Activated T-helper 1 cell treated with anti-CD3 and anti-CD28 coated beads, Interleukin-2, amount 50 U/mL, for 16 hours (primary cell): ENCODE measurements around the gene PYHIN1.

Experiments
- DNase-seq, 2 donors: peaks; one replicate each; pipeline ENCODE4 v3.0.0-alpha.2; 2020; ENCODE audit warnings: low read depth in 1 of 2, low spot score in 1 of 2

PYHIN1 gene

GRCh38 chr1:159014003-159014571, 82.7 kb downstream of the PYHIN1 start:
- no peak for DNase-seq

DNA sequence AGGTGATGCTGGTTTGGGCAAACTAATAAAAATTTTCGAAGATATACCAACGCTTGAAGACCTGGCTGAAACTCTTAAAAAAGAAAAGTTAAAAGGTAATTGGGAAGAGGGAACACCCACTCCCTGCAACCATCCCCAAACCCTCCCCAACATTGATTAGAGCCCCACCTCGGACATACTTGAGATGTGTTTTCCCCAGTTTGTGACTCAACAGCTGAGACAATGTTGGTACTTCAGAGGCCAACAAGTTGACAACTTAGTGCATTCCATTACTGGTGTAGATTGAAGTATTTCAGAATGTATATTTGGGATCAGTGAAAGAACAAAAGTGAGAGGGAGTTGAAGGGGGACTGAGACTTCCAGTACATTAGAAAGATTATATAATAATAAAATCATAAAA, 83.5 kb downstream of the PYHIN1 start:
- no peak for DNase-seq

GRCh38 chr1:159015440-159015909, 84.1 kb downstream of the PYHIN1 start:
- peak; percentile 40 to 49 for DNase-seq

- no peak for DNase-seq
Observed at GRCh38 chr1:159023723-159024122, 92.4 kb downstream of the PYHIN1 start.

GRCh38 chr1:159025043-159025442, 93.7 kb downstream of the PYHIN1 start:
- DNase-seq, result no peak
